T-helper 1 cell (primary cell): Measurements from ENCODE around the gene AIPL1.

Source experiments
- DNase-seq, 5 donors: peaks; one replicate each; pipeline ENCODE4 v3.0.0-alpha.2; 2012 to 2020

Gene AIPL1

GRCh38 chr17:6465206-6466003 lies 30.5 kb upstream of the AIPL1 start:
- DNase-seq = no peak

- DNase-seq = no peak
Measured at GRCh38 chr17:6464446-6465041, 29.6 kb upstream of the AIPL1 start.

GRCh38 chr17:6463616-6464445 lies 28.9 kb upstream of the AIPL1 start:
- no peak for DNase-seq

GRCh38 chr17:6462692-6463091 lies 27.8 kb upstream of the AIPL1 start:
- no peak for DNase-seq

GRCh38 chr17:6461792-6462524 lies 27.0 kb upstream of the AIPL1 start:
- DNase-seq = no peak

GRCh38 chr17:6461246-6461645 lies 26.3 kb upstream of the AIPL1 start:
- no peak for DNase-seq

GRCh38 chr17:6460531-6461161 lies 25.7 kb upstream of the AIPL1 start:
- DNase-seq = no peak

GRCh38 chr17:6458460-6458950 lies 23.6 kb upstream of the AIPL1 start:
- DNase-seq = no peak

- DNase-seq = no peak
Measured at GRCh38 chr17:6457688-6458459, 23.0 kb upstream of the AIPL1 start.

- no peak for DNase-seq
Measured at GRCh38 chr17:6456914-6457687, 22.2 kb upstream of the AIPL1 start.

- no peak for DNase-seq
Measured at GRCh38 chr17:6456321-6456720, 21.4 kb upstream of the AIPL1 start.

- peak in 3 of 5 donors; percentile 24 to 31 (median 27) for DNase-seq
Measured at GRCh38 chr17:6455321-6455705, 20.4 kb upstream of the AIPL1 start.

- DNase-seq = no peak
Measured at GRCh38 chr17:6454495-6455320, 19.8 kb upstream of the AIPL1 start.

GRCh38 chr17:6453279-6454024 lies 18.5 kb upstream of the AIPL1 start:
- DNase-seq = no peak

- no peak for DNase-seq
Measured at GRCh38 chr17:6452471-6453266, 17.7 kb upstream of the AIPL1 start.

- DNase-seq = no peak
Measured at GRCh38 chr17:6450926-6451832, 16.3 kb upstream of the AIPL1 start.

GRCh38 chr17:6449307-6449706 lies 14.4 kb upstream of the AIPL1 start:
- no peak for DNase-seq
